ENCODE results near the gene AK6.
"Not testable (repeated sequence)": the region's sequence is repeated elsewhere in the genome, so short reads cannot be mapped to it uniquely, and the experiment has no call there.

The AK6 gene

GRCh38 chr5:69369340-69370121 lies at the start of gene AK6, which contains the start of the genes RAD17 and TAF9:
TSS of gene AK6 (minus strand) at chr5:69369520. CDS start at chr5:69369490, 30 bp downstream.
TSS of gene RAD17 (plus strand) at chr5:69369818. CDS start at chr5:69372209, 2,391 bp downstream.
TSS of gene TAF9 (minus strand) at chr5:69369520. CDS start at chr5:69365737, 3,783 bp downstream.
- DNase-seq (ENCODE audit: low spot score in 2 of 2): peak; percentile 93 to 98
- peak; percentile 88 for ATAC-seq (ENCODE audit: low read depth)
- Mint-ChIP-seq H3K36me3 (peaks cover 13% of the 10 kb centered on the region), H3K4me1 (peaks cover 18% of the 10 kb centered on the region), H3K27ac (peak within 1 kb of the TSS; percentile 99), H3K9me3 (no peaks in the 10 kb centered on the region), H3K4me3 (peak within 1 kb of the TSS; percentile 90), H3K27me3 (no peaks in the 10 kb centered on the region)

GRCh38 chr5:69418554-69418953 lies 49.2 kb upstream of the AK6 start:
- no peaks in the 10 kb centered on the region for H3K27me3 Mint-ChIP-seq
- peaks cover 6% of the 10 kb centered on the region for H3K4me1 Mint-ChIP-seq
- no peak overlapping the region for H3K4me3 Mint-ChIP-seq
- H3K27ac Mint-ChIP-seq: no peak overlapping the region
- H3K9me3 Mint-ChIP-seq: peaks cover 2% of the 10 kb centered on the region
- H3K36me3 Mint-ChIP-seq: peaks cover 12% of the 10 kb centered on the region
- no peak for ATAC-seq (ENCODE audit: low read depth)
- DNase-seq (ENCODE audit: low spot score in 2 of 2): no peak

GRCh38 chr5:69416699-69417098 lies 47.4 kb upstream of the AK6 start:
- DNase-seq (ENCODE audit: low spot score in 2 of 2): no peak
- Mint-ChIP-seq H3K27ac (no peak overlapping the region), H3K9me3 (no peaks in the 10 kb centered on the region), H3K4me3 (no peak overlapping the region), H3K36me3 (peaks cover 7% of the 10 kb centered on the region), H3K27me3 (no peaks in the 10 kb centered on the region), H3K4me1 (peaks cover 6% of the 10 kb centered on the region)
- ATAC-seq (ENCODE audit: low read depth): no peak

- peaks cover 6% of the 10 kb centered on the region for H3K4me1 Mint-ChIP-seq
- no peaks in the 10 kb centered on the region for H3K9me3 Mint-ChIP-seq
- peaks cover 12% of the 10 kb centered on the region for H3K36me3 Mint-ChIP-seq
- H3K27me3 Mint-ChIP-seq: no peaks in the 10 kb centered on the region
- H3K27ac Mint-ChIP-seq: no peak overlapping the region
- ATAC-seq (ENCODE audit: low read depth) (no peak), DNase-seq (ENCODE audit: low spot score in 2 of 2) (no peak)
- H3K4me3 Mint-ChIP-seq: peak overlapping the region; percentile 81
Observed at GRCh38 chr5:69416180-69416579, 46.9 kb upstream of the AK6 start.

- no peaks in the 10 kb centered on the region for H3K27me3 Mint-ChIP-seq
- no peak for ATAC-seq (ENCODE audit: low read depth)
Observed at GRCh38 chr5:69415584-69415958, 46.3 kb upstream of the AK6 start.

GRCh38 chr5:69414885-69415583 lies 45.7 kb upstream of the AK6 start, which contains the start of gene MARVELD2:
TSS of gene MARVELD2 (plus strand) at chr5:69415116. CDS start at chr5:69419386, 4,270 bp downstream.
- Mint-ChIP-seq H3K27me3 (no peaks in the 10 kb centered on the region), H3K27ac (peak within 1 kb of the TSS; percentile 76), H3K9me3 (no peaks in the 10 kb centered on the region), H3K4me3 (peak within 1 kb of the TSS; percentile 81), H3K4me1 (peaks cover 6% of the 10 kb centered on the region), H3K36me3 (peaks cover 13% of the 10 kb centered on the region)
- peak; percentile 91 for ATAC-seq (ENCODE audit: low read depth)
- DNase-seq (ENCODE audit: low spot score in 2 of 2): peak; percentile 20 to 28

More at GRCh38 chr5:69415584-69415958, 46.3 kb upstream of the AK6 start:
- Mint-ChIP-seq H3K27ac (no peak overlapping the region), H3K36me3 (peaks cover 12% of the 10 kb centered on the region), H3K4me3 (peak overlapping the region; percentile 81), H3K9me3 (no peaks in the 10 kb centered on the region), H3K4me1 (peaks cover 6% of the 10 kb centered on the region)
- no peak for DNase-seq (ENCODE audit: low spot score in 2 of 2)

- Mint-ChIP-seq H3K4me3 (no peak overlapping the region), H3K27ac (no peak overlapping the region), H3K9me3 (no peaks in the 10 kb centered on the region), H3K27me3 (no peaks in the 10 kb centered on the region), H3K36me3 (peaks cover 41% of the 10 kb centered on the region), H3K4me1 (no peaks in the 10 kb centered on the region)
- DNase-seq (ENCODE audit: low spot score in 2 of 2): no peak
- no peak for ATAC-seq (ENCODE audit: low read depth)
Observed at GRCh38 chr5:69404659-69405330, 35.5 kb upstream of the AK6 start.

GRCh38 chr5:69378376-69378775 lies 9.1 kb upstream of the AK6 start:
- H3K4me3 Mint-ChIP-seq: no peak overlapping the region
- H3K36me3 Mint-ChIP-seq: peaks cover 12% of the 10 kb centered on the region
- H3K27me3 Mint-ChIP-seq: no peaks in the 10 kb centered on the region
- no peak for DNase-seq (ENCODE audit: low spot score in 2 of 2)
- H3K9me3 Mint-ChIP-seq: no peaks in the 10 kb centered on the region
- peaks cover 11% of the 10 kb centered on the region for H3K4me1 Mint-ChIP-seq
- no peak overlapping the region for H3K27ac Mint-ChIP-seq
- no peak for ATAC-seq (ENCODE audit: low read depth)

GRCh38 chr5:69374911-69375446 lies 5.7 kb upstream of the AK6 start:
- peak overlapping the region; percentile 87 for H3K27ac Mint-ChIP-seq

GRCh38 chr5:69372394-69372793 lies 3.1 kb upstream of the AK6 start:
- Mint-ChIP-seq H3K9me3 (no peaks in the 10 kb centered on the region), H3K27me3 (no peaks in the 10 kb centered on the region), H3K27ac (no peak overlapping the region), H3K36me3 (peaks cover 8% of the 10 kb centered on the region), H3K4me1 (peaks cover 24% of the 10 kb centered on the region), H3K4me3 (no peak overlapping the region)
- no peak for DNase-seq (ENCODE audit: low spot score in 2 of 2)
- no peak for ATAC-seq (ENCODE audit: low read depth)

More at GRCh38 chr5:69374911-69375446, 5.7 kb upstream of the AK6 start:
- Mint-ChIP-seq H3K4me3 (peak overlapping the region; percentile 78), H3K36me3 (peaks cover 8% of the 10 kb centered on the region), H3K27me3 (no peaks in the 10 kb centered on the region), H3K9me3 (no peaks in the 10 kb centered on the region), H3K4me1 (peaks cover 14% of the 10 kb centered on the region)
- peak; percentile 78 for ATAC-seq (ENCODE audit: low read depth)
- DNase-seq (ENCODE audit: low spot score in 2 of 2): no peak

- peak overlapping the region; percentile 99 for H3K27ac Mint-ChIP-seq
- not testable (repeated sequence) for H3K27me3 Mint-ChIP-seq; H3K36me3 Mint-ChIP-seq; DNase-seq (ENCODE audit: low spot score in 2 of 2); ATAC-seq (ENCODE audit: low read depth); H3K9me3 Mint-ChIP-seq
- peaks cover 22% of the 10 kb centered on the region for H3K4me1 Mint-ChIP-seq
- H3K4me3 Mint-ChIP-seq: peak overlapping the region; percentile 90
Observed at GRCh38 chr5:69370335-69370734, 1.0 kb upstream of the AK6 start.

GRCh38 chr5:69368458-69369339 lies 621 bp downstream of the AK6 start:
- DNase-seq (ENCODE audit: low spot score in 2 of 2) (peak in 1 of 2 donors; percentile 3), ATAC-seq (ENCODE audit: low read depth) (peak; percentile 21)
- Mint-ChIP-seq H3K27me3 (no peaks in the 10 kb centered on the region), H3K4me1 (peaks cover 18% of the 10 kb centered on the region), H3K9me3 (no peaks in the 10 kb centered on the region), H3K36me3 (peaks cover 13% of the 10 kb centered on the region), H3K27ac (peak overlapping the region; percentile 99), H3K4me3 (peak overlapping the region; percentile 90)

Data from memory B cell (primary cell).